Activated naive CD4-positive, alpha-beta T cell (primary cell): ENCODE measurements around the gene TMEM33.

Experiments used
- DNase-seq, 4 experiments: peaks; one replicate each; lab custom pipeline; 2025; lab: John Stamatoyannopoulos, UW

The TMEM33 gene

GRCh38 chr4:41998019-41998418, 62.8 kb downstream of the TMEM33 start:
- DNase-seq, result no peak

DNA sequence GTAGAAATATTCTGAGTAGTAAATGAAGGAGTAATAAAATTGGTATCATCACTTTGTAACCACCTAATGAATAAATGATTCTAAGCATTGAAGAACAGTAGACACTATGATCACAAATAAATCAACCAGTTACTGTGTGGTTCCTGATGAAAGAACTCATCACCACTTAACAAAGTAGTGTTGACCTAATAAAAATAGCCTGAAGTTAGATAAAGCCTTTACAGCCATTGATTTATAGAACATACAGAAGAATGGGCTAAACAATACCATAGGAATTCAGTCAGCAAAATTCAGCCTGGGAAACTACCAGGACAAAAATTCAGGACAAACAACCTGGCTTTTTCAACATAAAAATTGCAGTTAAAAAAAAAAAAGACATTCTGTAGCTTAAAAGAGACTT, 64.1 kb downstream of the TMEM33 start:
- DNase-seq, result no peak

GRCh38 chr4:42008011-42008786, 73.0 kb downstream of the TMEM33 start:
- no peak for DNase-seq
